GM21390 (cell line): ENCODE measurements around the gene CEP126.
"Not testable (repeated sequence)": the region's sequence is repeated elsewhere in the genome, so short reads cannot be mapped to it uniquely, and the experiment has no call there.

ENCODE experiments used
- ATAC-seq: cut with Tn5 transposase; IDR thresholded peaks from one replicate; pipeline ENCODE4 v1.9.1; 2021; ENCODE audit not compliant: unreplicated experiment

The CEP126 gene

GRCh38 chr11:101931692-101932091 is 16.9 kb downstream of the CEP126 start:
- ATAC-seq = no peak

GRCh38 chr11:101940901-101941520 is 26.2 kb downstream of the CEP126 start:
- ATAC-seq = no peak

DNA sequence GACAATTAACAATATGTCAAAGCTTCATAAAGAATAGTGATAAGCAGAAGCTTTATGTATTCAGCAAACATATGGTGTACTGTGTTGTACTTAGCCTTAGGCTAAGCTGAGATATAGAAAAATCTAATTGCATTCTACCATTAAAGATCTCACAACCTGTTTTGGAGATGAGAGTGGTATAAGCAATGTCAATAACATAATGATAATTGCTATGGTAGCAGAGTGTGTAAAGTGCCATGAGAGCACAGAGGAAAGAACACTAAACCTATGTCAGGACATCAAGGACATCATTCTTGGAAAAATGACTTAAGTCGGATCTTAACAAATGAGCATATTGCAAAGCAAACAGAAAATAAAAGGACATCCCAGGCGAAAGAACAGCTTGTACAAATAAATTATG is 30.1 kb downstream of the CEP126 start:
- ATAC-seq = no peak

DNA sequence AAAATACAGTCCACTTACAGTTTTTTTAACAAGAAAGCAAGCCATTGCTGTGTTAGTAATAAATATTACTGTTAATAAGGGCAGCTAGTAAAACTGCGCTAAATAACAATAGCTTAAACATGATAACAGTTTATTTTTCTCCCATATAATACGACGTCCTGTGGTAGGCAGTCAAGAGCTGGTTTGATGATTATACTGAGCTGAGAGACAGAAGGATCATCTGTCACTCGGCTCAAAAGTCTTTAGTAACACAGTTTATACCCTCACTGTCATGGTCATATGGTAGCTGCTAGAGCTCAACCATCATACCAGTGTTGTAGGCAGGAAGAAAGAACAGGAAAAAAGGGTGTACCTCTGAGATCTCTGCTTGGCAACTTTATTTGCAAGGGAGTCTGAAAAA is 30.6 kb downstream of the CEP126 start:
- ATAC-seq = no peak

- no peak for ATAC-seq
Observed at GRCh38 chr11:101949680-101950220, 34.9 kb downstream of the CEP126 start.

DNA sequence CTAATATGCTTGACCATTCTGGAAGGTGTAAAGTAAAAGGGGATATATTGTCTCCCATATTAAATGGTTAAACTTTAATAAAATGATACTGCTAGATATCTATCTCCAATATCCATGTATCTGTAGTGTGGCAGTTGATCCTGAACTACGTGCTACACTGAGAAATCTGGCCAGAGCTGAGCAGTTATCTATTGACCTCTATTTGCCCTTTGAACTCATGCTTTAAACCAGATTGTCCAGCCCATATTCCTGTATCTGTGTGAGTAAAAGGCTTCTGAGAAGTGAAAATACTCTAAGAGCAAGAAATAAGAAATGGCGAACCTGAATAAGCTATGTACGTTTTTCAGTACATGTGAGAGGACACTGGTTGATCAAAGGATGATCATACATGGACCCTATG is 40.5 kb downstream of the CEP126 start:
- ATAC-seq = no peak

- ATAC-seq = no peak
Observed at GRCh38 chr11:101955701-101956100, 40.9 kb downstream of the CEP126 start.

GRCh38 chr11:101960231-101960630 is 45.4 kb downstream of the CEP126 start:
- ATAC-seq = no peak

DNA sequence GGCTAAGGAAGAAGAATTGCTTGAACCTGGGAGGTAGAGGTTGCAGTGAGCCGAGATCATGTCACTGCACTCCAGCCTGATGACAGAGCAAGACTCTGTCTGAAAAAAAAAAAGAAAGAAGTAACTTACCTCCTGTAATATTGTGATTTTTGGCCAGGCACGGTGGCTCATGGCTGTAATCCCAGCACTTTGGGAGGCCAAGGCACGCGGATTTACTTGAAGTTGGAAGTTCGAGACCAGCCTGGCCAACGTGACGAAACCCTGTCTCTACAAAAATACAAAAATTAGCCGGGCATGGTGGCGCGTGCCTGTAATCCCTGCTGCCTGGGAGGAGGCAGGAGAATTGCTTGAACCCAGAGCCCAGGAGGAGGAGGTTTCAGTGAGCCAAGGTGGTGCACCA is 49.4 kb downstream of the CEP126 start:
- ATAC-seq = not testable (repeated sequence)

GRCh38 chr11:101974255-101974654 is 59.4 kb downstream of the CEP126 start:
- ATAC-seq = no peak

DNA sequence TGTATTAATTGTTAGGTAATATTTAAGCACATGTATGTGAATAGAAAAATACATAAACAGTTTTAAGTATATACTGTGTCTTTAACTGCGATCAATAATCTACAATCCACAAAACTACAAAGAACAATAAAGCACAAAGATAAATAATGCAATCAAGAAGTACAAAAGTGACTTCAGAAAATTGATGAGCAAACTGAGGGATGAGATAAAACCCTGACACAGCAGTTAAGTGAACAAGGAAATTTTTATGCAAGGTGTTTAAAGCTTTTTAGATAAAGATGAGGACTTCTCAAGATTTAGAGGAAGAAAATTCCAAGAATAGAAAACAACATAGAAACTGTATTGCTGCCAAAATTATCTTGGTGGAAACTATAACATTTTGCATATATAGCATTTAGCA is 60.0 kb downstream of the CEP126 start:
- no peak for ATAC-seq

GRCh38 chr11:101975734-101976133 is 60.9 kb downstream of the CEP126 start:
- ATAC-seq = no peak

GRCh38 chr11:101987370-101987769 is 72.6 kb downstream of the CEP126 start:
- no peak for ATAC-seq

GRCh38 chr11:101993172-101993571 is 78.4 kb downstream of the CEP126 start:
- no peak for ATAC-seq

DNA sequence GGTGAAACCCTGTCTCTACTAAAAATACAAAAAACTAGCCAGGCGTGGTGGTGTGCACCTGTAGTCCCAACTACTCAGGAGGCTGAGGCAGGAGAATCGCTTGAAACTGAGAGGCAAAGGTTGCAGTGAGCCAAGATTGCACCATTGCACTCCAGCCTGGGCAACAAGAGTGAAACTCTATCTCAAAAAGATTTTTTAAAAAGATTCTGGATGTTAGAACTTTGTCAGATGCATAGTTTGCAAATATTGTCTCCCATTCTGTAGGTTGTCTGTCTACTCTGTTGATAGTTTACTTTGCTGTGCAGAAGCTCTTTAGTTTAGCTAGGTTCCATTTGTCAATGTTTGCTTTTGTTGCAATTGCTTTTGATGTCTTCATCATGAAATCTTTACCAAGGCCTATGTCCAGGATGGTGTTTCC is 79.3 kb downstream of the CEP126 start:
- ATAC-seq = not testable (repeated sequence)

DNA sequence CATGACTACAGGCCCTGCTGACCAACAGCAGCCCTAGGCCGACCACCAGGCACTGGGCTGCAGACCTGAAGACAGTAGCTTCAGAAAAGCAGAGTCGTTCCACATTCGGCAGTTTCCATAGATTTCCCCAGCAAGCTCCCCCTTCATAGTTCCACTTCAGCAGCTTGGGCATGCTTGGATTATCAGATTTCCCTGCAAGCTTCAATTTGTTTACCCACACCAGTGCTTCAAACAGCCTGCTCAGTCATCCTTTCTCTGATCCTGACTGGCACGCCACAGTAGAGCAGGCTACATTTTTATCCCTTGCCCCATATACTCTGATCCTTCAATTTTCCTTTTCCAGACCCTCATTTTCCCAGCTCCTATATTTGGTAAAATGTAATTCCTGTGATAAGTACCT is 81.3 kb downstream of the CEP126 start:
- no peak for ATAC-seq

GRCh38 chr11:102001657-102002338 is 87.0 kb downstream of the CEP126 start:
- no peak for ATAC-seq

DNA sequence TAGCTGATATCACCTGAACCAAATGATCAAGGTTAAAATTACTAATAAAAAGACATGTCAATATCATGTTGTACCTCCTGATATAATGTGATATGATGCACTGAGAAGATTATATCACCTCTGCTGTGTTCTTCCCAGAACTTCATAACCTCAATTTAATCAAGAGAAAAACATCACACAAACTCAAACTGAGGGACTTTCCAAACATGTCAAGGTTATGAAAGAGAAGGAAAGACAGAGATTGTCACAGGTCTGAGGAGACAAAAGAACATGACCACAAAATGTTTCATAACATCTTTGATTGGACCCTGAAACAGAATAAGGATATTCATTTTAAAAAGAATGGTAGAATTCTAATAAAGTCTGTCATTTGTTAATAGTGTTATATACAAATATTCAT is 89.4 kb downstream of the CEP126 start:
- no peak for ATAC-seq

- no peak for ATAC-seq
Observed at GRCh38 chr11:102005306-102005705, 90.5 kb downstream of the CEP126 start.

DNA sequence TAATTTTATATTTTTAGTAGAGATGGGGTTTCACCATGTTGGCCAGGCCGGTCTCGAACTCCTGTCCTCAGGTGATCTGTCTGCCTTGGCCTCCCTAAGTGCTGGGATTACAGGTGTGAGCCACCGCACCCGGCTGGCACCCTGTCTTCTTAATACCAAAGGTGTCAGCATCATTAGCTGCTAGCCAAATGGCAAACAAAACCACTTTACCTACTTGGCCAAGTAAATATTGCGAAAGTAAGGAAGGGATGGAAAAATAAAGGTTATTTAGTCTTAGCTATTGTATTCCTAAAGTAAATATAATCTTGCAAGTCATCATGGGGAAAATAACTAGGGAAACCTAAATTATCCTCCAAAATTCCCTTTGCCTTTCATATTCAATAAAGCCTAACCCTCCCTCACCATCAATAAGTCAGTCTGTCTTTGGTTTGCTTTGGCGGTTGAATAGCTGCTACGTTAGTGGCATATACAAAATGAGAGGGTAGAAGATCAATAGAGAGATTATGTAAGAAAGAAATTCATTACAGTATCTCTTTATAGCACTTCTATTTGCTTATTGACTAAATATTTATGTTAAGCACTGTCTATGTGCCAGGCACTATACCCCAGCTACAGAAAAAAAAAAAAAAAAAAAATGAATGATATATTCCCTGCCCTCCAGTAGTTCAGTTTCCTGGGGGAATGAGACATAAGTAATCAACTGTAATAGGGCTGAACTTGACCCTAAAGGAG is 92.2 kb downstream of the CEP126 start:
- no peak for ATAC-seq

DNA sequence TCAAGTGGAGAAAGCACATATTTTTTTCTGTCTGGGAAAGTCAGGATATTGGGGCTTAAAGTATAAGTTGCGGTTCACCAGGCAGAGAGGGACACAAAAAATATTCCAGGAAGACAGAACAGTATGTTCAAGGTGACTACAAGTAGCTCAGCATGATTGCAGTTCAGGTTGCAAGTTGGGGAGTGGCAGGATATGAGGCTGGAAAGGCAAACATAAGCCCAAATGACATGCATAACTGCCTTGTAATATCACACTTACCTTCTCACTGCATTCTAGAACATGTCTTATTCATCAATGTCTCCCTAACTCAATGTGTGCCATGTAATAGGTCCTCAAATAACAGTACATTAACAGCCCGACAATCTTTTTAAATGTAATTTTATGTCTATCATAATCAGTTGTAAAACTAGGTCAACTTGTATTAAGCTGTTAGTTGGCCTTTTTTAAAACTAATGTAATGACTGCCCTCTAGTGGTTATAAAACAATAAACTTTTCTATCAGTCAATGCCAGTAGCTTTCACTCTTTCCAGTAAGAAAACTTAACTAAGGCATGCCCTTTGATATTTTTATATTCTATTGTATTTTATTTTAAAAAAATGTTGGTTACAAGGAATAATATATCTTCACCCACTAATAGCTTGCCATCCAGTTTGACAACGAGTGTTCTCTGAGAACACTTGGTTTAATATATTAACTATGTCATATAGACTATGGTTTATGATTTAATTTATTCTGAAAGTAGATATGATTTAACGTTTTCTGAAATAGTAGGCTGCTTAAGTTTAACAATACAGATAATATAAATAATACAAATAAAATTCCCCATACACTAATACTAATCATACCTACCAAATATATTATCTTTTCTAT is 93.0 kb downstream of the CEP126 start:
- ATAC-seq = peak; percentile 67
